ENCODE results near the gene NDUFA3.

Gene NDUFA3

GRCh38 chr19:54149021-54149812 lies 46.6 kb downstream of the NDUFA3 start:
- TF ChIP-seq CTCF (IDR thresholded peaks at IDR 0.05; ENCODE audit: low read depth, low read length) = no peak
- no peak for DNase-seq (ENCODE audit: low read depth in 2 of 2)

GRCh38 chr19:54151362-54152035 lies 48.8 kb downstream of the NDUFA3 start:
- DNase-seq (ENCODE audit: low read depth in 2 of 2) = no peak
- H3K4me3 ChIP-seq (replicated peaks in 1 of 2; ENCODE audit: low read depth in 2 of 2, low read length in 2 of 2) = no peak overlapping the region
- no peak for TF ChIP-seq CTCF (IDR thresholded peaks at IDR 0.05; ENCODE audit: low read depth, low read length)

More at GRCh38 chr19:54149021-54149812, 46.6 kb downstream of the NDUFA3 start:
- H3K4me3 ChIP-seq (replicated peaks in 1 of 2; ENCODE audit: low read depth in 2 of 2, low read length in 2 of 2) = no peak overlapping the region

- no peak for DNase-seq (ENCODE audit: low read depth in 2 of 2)
- no peak for TF ChIP-seq CTCF (IDR thresholded peaks at IDR 0.05; ENCODE audit: low read depth, low read length)
- no peak overlapping the region for H3K4me3 ChIP-seq (replicated peaks in 1 of 2; ENCODE audit: low read depth in 2 of 2, low read length in 2 of 2)
Observed at GRCh38 chr19:54152267-54152666, 49.6 kb downstream of the NDUFA3 start.

GRCh38 chr19:54152878-54153524 lies 50.3 kb downstream of the NDUFA3 start:
- H3K4me3 ChIP-seq (replicated peaks in 1 of 2; ENCODE audit: low read depth in 2 of 2, low read length in 2 of 2) = no peak overlapping the region
- DNase-seq (ENCODE audit: low read depth in 2 of 2) = peak in 1 of 2 donors; percentile 41
- TF ChIP-seq CTCF (IDR thresholded peaks at IDR 0.05; ENCODE audit: low read depth, low read length) = no peak

GRCh38 chr19:54153731-54154326 lies 51.2 kb downstream of the NDUFA3 start:
- no peak for TF ChIP-seq CTCF (IDR thresholded peaks at IDR 0.05; ENCODE audit: low read depth, low read length)
- H3K4me3 ChIP-seq (replicated peaks in 1 of 2; ENCODE audit: low read depth in 2 of 2, low read length in 2 of 2) = no peak overlapping the region
- DNase-seq (ENCODE audit: low read depth in 2 of 2) = no peak

- DNase-seq (ENCODE audit: low read depth in 2 of 2) = peak in 1 of 2 donors; percentile 84
- TF ChIP-seq CTCF (IDR thresholded peaks at IDR 0.05; ENCODE audit: low read depth, low read length) = no peak
- no peak overlapping the region for H3K4me3 ChIP-seq (replicated peaks in 1 of 2; ENCODE audit: low read depth in 2 of 2, low read length in 2 of 2)
Observed at GRCh38 chr19:54154603-54155345, 52.1 kb downstream of the NDUFA3 start.

Measured in cardiac fibroblast (primary cell).